ENCODE measurements around the gene SLCO3A1. TPM values are rescaled to one million over a fixed set of nuclear protein-coding genes. Genes with fewer than 3 reads are reported as not detected.

Gene SLCO3A1
- total RNA-seq, 1 experiment from 2014 or later: 37.8 TPM

- Histone ChIP-seq H2AFZ (no peak overlapping the region), H3K36me3 (ENCODE audit: low read depth) (0 out of 2 replicates have a peak, but pooled peaks cover under 1% of the 10 kb centered on the region), H3K4me3 (no peak overlapping the region), H3F3A (ENCODE audit: insufficient read depth, low read depth) (peaks cover 13% of the 10 kb centered on the region), H3K79me2 (ENCODE audit: low read depth) (peaks cover 69% of the 10 kb centered on the region), H3K9me3 (ENCODE audit: insufficient read depth, low read depth) (no peaks in the 10 kb centered on the region), H4K20me1 (ENCODE audit: insufficient read depth) (0 out of 2 replicates have a peak, but pooled peaks cover 4% of the 10 kb centered on the region), H3K9me2 (ENCODE audit: insufficient read depth) (no peaks in the 10 kb centered on the region), H3K27me3 (ENCODE audit: insufficient read depth, low read depth) (no peaks in the 10 kb centered on the region), H3K4me1 (replicated peaks; ENCODE audit: insufficient read depth) (peaks cover 41% of the 10 kb centered on the region), H3K27ac (no peak overlapping the region), H3K4me2 (no peak overlapping the region)
- no TSS peak for BruUV-seq (replicated peaks)
- intact Hi-C loops (cut with micrococcal nuclease; ENCODE audit: unreplicated experiment): no loop called here
- POLR2A ChIA-PET (ENCODE audit: unreplicated experiment): interaction anchor here (0.7 kb wide), 1 partner anchor 21 kb away, joined by 5 read pairs; no protein-coding TSS in a partner anchor
- TF ChIP-seq CTCF (conservative IDR thresholded peaks at IDR 0.05) (no peak), EZH2 (IDR thresholded peaks at IDR 0.05; ENCODE audit: low read depth) (no peak)
- CTCF ChIA-PET: no interaction called here
- no peak for DNase-seq
These were observed 33.8 kb downstream of the SLCO3A1 start for GRCh38 chr15:91887321-91887720.

GRCh38 chr15:91887921-91888373, 34.4 kb downstream of the SLCO3A1 start:
- no peaks in the 10 kb centered on the region for H3K9me2 ChIP-seq (ENCODE audit: insufficient read depth)
- no peak overlapping the region for H2AFZ ChIP-seq
- no peak overlapping the region for H3K4me2 ChIP-seq
- H3K9me3 ChIP-seq (ENCODE audit: insufficient read depth, low read depth): no peaks in the 10 kb centered on the region
- ChIA-PET POLR2A (ENCODE audit: unreplicated experiment) (interaction anchor here (0.7 kb wide), 1 partner anchor 186 kb away, joined by 4 read pairs; no protein-coding TSS in a partner anchor), CTCF (no interaction called here)
- H3K79me2 ChIP-seq (ENCODE audit: low read depth): peaks cover 72% of the 10 kb centered on the region
- no peak overlapping the region for H3K27ac ChIP-seq
- no TSS peak for BruUV-seq (replicated peaks)
- DNase-seq: no peak
- 0 out of 2 replicates have a peak, but pooled peaks cover 4% of the 10 kb centered on the region for H4K20me1 ChIP-seq (ENCODE audit: insufficient read depth)
- no peak overlapping the region for H3K4me3 ChIP-seq
- 0 out of 2 replicates have a peak, but pooled peaks cover 5% of the 10 kb centered on the region for H3K36me3 ChIP-seq (ENCODE audit: low read depth)
- H3F3A ChIP-seq (ENCODE audit: insufficient read depth, low read depth): peaks cover 13% of the 10 kb centered on the region
- TF ChIP-seq CTCF (conservative IDR thresholded peaks at IDR 0.05): no peak
- TF ChIP-seq EZH2 (IDR thresholded peaks at IDR 0.05; ENCODE audit: low read depth): no peak
- H3K27me3 ChIP-seq (ENCODE audit: insufficient read depth, low read depth): no peaks in the 10 kb centered on the region
- intact Hi-C loops (cut with micrococcal nuclease; ENCODE audit: unreplicated experiment): no loop called here
- H3K4me1 ChIP-seq (replicated peaks; ENCODE audit: insufficient read depth): peaks cover 41% of the 10 kb centered on the region

GRCh38 chr15:91889111-91889815, 35.8 kb downstream of the SLCO3A1 start:
- Histone ChIP-seq H3K4me1 (replicated peaks; ENCODE audit: insufficient read depth) (peaks cover 41% of the 10 kb centered on the region), H4K20me1 (ENCODE audit: insufficient read depth) (no peaks in the 10 kb centered on the region), H3K9me3 (ENCODE audit: insufficient read depth, low read depth) (no peaks in the 10 kb centered on the region), H3F3A (ENCODE audit: insufficient read depth, low read depth) (peaks cover 13% of the 10 kb centered on the region), H3K4me3 (no peak overlapping the region), H3K79me2 (ENCODE audit: low read depth) (peaks cover 77% of the 10 kb centered on the region), H3K27ac (peak overlapping the region; percentile 64; the same call in 1 of the 2 replicates), H3K36me3 (ENCODE audit: low read depth) (0 out of 2 replicates have a peak, but pooled peaks cover 5% of the 10 kb centered on the region), H3K4me2 (no peak overlapping the region), H2AFZ (no peak overlapping the region), H3K27me3 (ENCODE audit: insufficient read depth, low read depth) (no peaks in the 10 kb centered on the region), H3K9me2 (ENCODE audit: insufficient read depth) (no peaks in the 10 kb centered on the region)
- POLR2A ChIA-PET (ENCODE audit: unreplicated experiment): interaction anchor here (0.6 kb wide), 1 partner anchor 456 kb away, joined by 6 read pairs; no protein-coding TSS in a partner anchor
- DNase-seq: no peak
- BruUV-seq (replicated peaks): no TSS peak
- TF ChIP-seq EZH2 (IDR thresholded peaks at IDR 0.05; ENCODE audit: low read depth) (no peak), CTCF (conservative IDR thresholded peaks at IDR 0.05) (no peak)
- intact Hi-C loops (cut with micrococcal nuclease; ENCODE audit: unreplicated experiment): no loop called here
- CTCF ChIA-PET: interaction anchor here (1.2 kb wide), 1 partner anchor 58 kb away, joined by 3 read pairs; no protein-coding TSS in a partner anchor

Measured in PC-9 (cell line).